Hematopoietic multipotent progenitor cell treated with erythropoietin and hydrocortisone succinate and interleukin-3 and kit ligand, for 6 days (in vitro differentiated cells): ENCODE data around the gene PRSS3.
A peak's percentile ranks its signal among the peaks of the same experiment; 100 is the strongest.
"Not testable (repeated sequence)": the region's sequence is repeated elsewhere in the genome, so short reads cannot be mapped to it uniquely, and the experiment has no call there.

Experiments used
- DNase-seq: peaks from one replicate; pipeline ENCODE4 v3.0.0-alpha.2; 2015

Gene PRSS3

DNA sequence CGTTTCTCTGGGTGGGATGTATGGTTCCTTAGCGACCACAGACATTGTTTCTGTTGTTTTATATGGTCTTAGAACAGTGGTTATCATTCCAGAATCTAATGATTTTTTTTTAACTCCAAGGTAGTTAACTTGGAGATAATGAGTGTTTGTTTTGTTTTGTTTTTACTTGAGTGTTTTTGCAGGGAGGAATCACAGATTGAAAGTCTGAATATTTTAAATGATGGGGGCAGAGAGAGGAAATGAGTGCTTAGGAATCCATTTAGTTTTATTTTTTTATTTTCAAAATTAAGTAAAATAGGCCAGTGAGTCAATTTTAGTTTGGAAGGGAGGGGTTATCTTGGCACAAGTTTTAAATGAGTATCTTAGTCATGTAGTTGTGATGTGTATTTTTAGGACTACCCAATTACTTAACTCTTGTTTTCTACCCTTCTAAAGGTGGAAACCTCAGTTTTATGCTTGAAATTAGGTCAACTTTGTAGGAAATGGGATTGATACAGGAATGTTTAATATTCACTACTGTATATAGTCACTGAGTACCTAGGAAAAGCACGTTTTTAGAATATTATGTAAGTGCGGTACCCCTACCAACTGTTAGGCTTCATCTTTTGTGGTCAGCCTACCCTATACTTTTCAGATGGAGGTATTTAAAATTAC is 23.6 kb downstream of the PRSS3 start:
- peak; percentile 13 for DNase-seq

DNA sequence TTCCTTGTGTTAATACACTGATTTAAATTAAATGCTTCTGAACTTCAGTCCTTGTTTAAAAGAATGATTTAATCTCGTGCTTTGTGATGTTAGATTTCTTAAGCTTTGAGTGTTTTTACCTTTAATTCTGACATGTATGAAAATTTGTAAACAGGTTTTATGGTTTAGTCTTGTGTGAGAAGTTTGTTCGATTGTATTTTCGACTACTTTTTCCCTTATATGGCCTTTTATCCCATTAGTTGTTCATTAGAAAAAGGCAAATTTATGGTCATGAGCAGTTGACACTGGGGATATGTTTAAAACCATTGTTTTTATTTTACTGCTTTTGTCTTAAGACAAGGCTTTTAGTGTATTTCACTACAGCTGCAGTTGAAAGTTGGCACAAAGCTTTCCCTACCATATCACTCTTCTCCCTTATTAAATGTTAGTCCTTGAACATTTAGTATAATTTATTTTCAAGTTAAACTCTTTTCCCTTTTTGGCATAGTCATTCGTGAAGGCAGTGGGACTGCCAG is 24.9 kb downstream of the PRSS3 start:
- no peak for DNase-seq

DNA sequence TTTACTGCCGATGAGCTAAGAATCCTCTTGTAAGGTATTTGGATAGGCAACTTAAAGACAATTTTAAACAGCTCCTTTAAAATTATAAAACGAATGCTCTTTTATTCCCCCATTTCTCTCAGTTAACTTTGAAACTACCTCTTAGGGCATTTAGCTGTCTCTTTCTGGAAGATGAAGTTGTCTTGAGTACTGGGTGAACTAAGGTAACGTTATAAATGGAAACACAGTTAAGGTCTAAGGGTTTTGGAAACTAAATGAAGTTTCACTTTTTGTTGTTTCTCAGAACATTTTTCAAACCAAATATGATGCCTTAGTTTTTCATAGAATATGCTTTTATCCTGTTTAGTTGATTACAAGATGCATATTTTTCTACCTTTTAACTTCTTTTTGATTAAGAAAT is 28.4 kb downstream of the PRSS3 start:
- no peak for DNase-seq

DNA sequence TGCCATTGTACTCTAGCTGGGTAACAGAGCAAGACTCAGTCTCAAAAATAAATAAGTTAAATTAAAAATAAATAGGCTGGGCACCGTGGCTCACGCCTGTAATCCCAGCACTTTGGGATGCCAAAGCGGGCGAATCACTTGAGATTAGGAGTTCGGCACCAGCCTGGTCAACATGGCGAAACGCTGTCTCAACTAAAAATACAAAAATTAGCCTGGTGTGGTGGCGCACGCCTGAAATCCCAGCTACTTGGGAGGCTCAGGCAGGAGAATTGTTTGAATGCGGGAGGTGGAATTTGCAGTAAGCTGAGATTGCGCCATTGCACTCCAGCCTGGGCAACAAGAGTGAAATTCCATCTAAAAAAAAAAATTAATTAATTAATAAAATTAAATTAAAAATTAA is 31.9 kb downstream of the PRSS3 start:
- DNase-seq, result not testable (repeated sequence)

DNA sequence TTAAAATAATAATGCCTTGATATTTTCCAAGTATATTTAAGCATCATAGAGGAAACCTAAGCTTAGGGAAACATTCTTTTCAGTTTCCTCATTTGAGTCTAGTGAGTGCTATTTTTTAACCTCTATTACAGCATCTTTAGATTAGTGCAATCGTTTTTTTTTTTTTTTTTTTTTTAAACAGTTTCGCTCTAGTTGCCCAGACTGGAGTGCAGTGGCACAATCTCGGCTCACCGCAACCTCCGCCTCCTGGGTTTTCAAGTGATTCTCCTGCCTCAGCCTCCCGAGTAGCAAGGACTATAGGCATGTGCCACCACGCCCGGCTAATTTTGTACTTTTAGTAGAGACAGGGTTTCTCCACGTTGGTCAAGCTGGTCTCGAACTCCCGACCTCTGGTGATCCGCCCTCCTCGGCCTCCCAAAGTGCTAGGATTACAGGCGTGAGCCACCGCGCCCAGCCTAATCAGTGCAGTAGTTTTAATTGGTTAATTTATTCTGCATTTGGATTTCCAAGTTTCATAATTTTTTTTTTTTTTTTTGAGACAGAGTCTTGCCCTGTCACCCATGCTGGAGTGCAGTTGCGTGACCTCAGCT is 34.4 kb downstream of the PRSS3 start:
- DNase-seq, result not testable (repeated sequence)

DNA sequence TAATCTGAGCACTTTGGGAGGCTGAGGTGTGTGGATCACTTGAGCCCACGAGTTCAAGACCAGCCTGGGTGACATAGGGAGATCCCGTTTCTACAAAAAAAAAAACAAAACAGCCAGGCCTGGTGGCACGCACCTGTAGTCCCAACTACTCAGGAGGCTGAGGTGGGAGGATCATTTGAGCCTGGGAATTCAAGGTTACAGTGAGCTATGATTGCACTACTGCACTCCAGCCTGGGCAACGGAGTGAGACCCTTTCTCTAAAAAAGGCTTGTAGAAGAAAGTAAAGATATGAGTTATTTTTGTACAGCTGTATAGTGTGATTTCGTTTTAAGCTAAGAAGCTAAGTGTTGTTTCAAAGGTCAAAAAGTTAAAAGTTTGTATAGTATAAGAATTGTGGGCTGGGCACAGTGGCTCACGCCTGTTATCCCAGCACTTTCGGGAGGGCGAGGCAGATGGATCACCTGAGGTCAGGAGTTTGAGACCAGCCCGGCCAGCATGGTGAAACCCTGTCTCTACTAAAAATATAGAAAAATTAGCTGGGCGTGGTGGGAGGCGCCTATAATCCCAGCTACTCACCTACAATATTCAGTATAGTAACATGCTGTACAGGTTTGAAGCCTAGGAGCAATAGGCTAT is 40.4 kb downstream of the PRSS3 start:
- DNase-seq, result no peak

DNA sequence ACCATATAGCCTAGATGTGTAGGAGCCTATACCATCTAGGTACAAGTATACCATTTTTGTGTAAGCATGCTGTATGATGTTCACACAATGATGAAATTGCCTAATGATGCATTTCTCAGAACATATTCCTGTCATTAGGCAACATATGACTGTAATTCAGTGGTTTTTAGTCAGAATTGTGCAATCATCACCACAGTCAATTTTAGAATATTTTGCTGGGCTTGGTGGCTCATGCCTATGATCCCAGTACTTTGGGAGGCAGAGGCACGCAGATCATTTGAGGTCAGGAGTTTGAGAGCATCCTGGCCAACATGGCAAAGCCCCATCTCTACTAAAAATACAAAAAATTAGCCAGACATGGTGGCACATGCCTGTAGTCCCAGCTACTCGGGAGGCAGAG is 40.9 kb downstream of the PRSS3 start:
- DNase-seq, result peak; percentile 73

DNA sequence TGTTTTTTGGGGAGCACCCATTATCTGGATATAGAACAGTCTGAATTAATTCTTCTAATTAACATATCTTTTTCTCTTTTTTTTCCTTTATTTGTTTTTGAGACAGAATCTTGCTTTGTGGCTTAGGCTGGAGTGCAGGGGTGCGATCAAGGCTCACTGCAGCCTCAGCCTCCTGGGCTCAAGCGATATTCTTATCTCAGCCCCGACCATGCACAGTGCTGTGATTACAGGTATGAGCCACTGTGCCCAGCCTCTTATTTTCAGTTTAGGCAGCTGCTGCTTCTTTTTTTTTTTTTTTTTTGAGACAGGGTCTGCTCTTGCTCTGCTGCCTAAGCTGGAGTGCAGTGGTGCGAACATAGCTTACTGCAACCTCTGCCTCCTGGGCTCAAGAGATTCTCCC is 41.8 kb downstream of the PRSS3 start:
- DNase-seq, result peak; percentile 52

DNA sequence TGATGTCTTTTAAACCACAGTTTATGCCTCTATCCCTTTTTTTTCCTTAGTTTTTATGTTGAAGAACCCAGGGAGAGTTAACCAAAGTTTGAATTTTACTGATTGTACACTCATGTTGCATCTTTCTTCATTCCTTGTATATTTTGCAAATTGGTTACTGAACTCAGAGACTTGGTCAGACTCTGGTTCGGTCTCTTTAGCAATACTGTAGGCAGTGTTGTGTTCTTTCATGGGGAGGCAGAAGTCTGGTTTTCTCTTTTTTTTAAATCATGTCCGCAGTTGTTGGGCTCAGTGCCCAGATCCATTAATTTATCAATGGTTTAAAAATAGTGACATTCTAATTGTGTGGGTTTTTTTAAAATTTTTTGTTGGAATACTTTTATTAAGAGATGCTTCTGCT is 45.0 kb downstream of the PRSS3 start:
- DNase-seq, result no peak

DNA sequence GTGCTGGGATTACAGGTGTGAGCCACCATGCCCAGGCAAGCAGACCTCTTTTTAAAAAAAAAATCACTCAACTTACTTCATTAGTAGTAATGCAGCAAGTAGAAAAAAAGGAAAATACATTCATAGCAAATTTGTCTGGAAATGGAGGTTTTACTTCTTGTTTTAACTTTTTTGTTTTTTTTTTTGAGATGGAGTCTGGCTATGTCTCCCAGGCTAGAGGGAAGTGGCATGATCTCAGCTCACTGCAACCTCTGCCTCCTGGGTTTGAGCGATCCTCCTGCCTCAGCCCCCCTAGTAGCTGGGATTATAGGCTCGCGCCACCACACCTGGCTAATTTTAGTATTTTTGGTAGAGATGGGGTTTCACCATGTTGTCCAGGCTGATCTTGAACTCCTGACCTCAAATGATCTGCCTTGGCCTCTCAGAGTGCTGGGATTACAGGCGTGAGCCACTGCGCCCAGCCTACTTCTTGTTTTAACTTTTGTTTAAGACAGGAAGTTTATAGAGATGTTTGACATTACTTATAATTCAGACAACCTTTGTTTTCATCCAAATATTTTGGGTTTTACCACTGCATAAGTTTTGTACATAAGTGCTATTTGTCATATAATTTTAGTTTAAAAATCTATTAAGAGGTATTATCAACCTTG is 48.1 kb downstream of the PRSS3 start:
- DNase-seq, result no peak

DNA sequence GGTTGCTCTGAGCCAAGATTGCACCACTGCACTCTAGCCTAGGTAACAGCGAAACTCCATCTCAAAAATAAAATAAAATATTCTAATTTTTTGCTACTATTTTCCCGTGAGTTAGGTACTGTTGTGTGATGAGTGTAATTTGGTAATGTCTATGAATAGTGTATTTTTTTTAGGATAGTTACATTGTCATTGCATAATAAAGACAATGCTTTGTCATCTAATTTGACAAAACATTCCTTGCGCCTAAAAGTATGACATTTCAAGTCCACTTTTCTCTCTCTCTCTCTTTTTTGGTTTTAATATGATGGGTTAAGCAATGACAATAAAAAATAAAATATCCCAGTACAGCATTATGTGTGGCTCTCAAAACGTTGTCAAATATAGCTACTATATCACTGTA is 50.9 kb downstream of the PRSS3 start:
- no peak for DNase-seq

DNA sequence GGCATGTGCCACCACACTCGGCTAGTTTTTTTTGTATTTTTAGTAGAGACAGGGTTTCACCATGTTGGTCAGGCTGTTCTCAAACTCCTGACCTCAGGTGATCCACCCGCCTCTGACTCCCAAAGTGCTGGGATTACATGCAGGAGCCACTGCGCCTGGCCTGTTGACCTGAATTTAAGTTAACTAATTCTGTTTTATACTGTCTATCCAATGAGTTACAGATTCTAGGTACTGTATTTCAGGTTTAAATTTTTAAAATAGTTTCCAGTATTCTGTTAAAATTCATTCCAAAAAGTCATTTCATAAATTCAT is 52.5 kb downstream of the PRSS3 start:
- DNase-seq, result not testable (repeated sequence)
